ENCODE data around the gene OTUD3. TPM values are rescaled to one million over a fixed set of nuclear protein-coding genes. Genes with fewer than 3 reads are reported as not detected.

The OTUD3 gene
- total RNA-seq, 4 donors from 2014 or later = 5.1 to 11.8 (median 8.8) TPM

GRCh38 chr1:19920132-19920710 lies 38.0 kb downstream of the OTUD3 start:
- WGBS = 86% methylated on average over 11 of the region's 19 CpGs
- Histone ChIP-seq H3K27ac (no peak overlapping the region), H3K4me3 (no peak overlapping the region), H3K27me3 (no peaks in the 10 kb centered on the region), H3K9me3 (no peaks in the 10 kb centered on the region), H3K36me3 (no peaks in the 10 kb centered on the region), H3K4me1 (peaks cover under 1% of the 10 kb centered on the region)
- TF ChIP-seq CTCF (IDR thresholded peaks at IDR 0.05) = no peak
- TF ChIP-seq POLR2AphosphoS5 (IDR thresholded peaks at IDR 0.05) = no peak
- TF ChIP-seq EP300 (IDR thresholded peaks at IDR 0.05) = no peak
- TF ChIP-seq POLR2A (IDR thresholded peaks at IDR 0.05) = no peak
- no peak for DNase-seq (ENCODE audit: low spot score in 2 of 2)

GRCh38 chr1:19921310-19921709 lies 39.1 kb downstream of the OTUD3 start:
- TF ChIP-seq POLR2A (IDR thresholded peaks at IDR 0.05) (no peak), EP300 (IDR thresholded peaks at IDR 0.05) (no peak), CTCF (IDR thresholded peaks at IDR 0.05) (no peak), POLR2AphosphoS5 (IDR thresholded peaks at IDR 0.05) (no peak)

GRCh38 chr1:19922015-19922688 lies 40.0 kb downstream of the OTUD3 start:
- TF ChIP-seq EP300 (IDR thresholded peaks at IDR 0.05) (no peak), POLR2A (IDR thresholded peaks at IDR 0.05) (no peak), POLR2AphosphoS5 (IDR thresholded peaks at IDR 0.05) (no peak), CTCF (IDR thresholded peaks at IDR 0.05) (no peak)
- whole genome bisulfite sequencing = 48% methylated on average over 11 of the region's 17 CpGs
- no peaks in the 10 kb centered on the region for H3K27me3 ChIP-seq
- no peak overlapping the region for H3K4me3 ChIP-seq
- DNase-seq (ENCODE audit: low spot score in 2 of 2) = no peak
- H3K36me3 ChIP-seq = no peaks in the 10 kb centered on the region
- H3K9me3 ChIP-seq = no peaks in the 10 kb centered on the region
- no peak overlapping the region for H3K27ac ChIP-seq
- H3K4me1 ChIP-seq = peaks cover 4% of the 10 kb centered on the region

More at GRCh38 chr1:19921310-19921709, 39.1 kb downstream of the OTUD3 start:
- DNase-seq (ENCODE audit: low spot score in 2 of 2) = no peak
- H3K4me1 ChIP-seq = peaks cover 4% of the 10 kb centered on the region
- no peaks in the 10 kb centered on the region for H3K9me3 ChIP-seq
- H3K27me3 ChIP-seq = no peaks in the 10 kb centered on the region
- WGBS = 33% methylated on average over 6 of the region's 13 CpGs
- H3K36me3 ChIP-seq = no peaks in the 10 kb centered on the region
- no peak overlapping the region for H3K27ac ChIP-seq
- no peak overlapping the region for H3K4me3 ChIP-seq

- H3K27ac ChIP-seq = no peak within 1 kb of the TSS
- no peaks in the 10 kb centered on the region for H3K9me3 ChIP-seq
- TF ChIP-seq EP300 (IDR thresholded peaks at IDR 0.05) (no peak), POLR2AphosphoS5 (IDR thresholded peaks at IDR 0.05) (no peak), POLR2A (IDR thresholded peaks at IDR 0.05) (no peak), CTCF (IDR thresholded peaks at IDR 0.05) (no peak)
- no peak for DNase-seq (ENCODE audit: low spot score in 2 of 2)
- 64% methylated on average over 14 of the region's 14 CpGs for WGBS
- H3K36me3 ChIP-seq = no peaks in the 10 kb centered on the region
- no peaks in the 10 kb centered on the region for H3K27me3 ChIP-seq
- peaks cover 4% of the 10 kb centered on the region for H3K4me1 ChIP-seq
- H3K4me3 ChIP-seq = no peak within 1 kb of the TSS
Measured at GRCh38 chr1:19923137-19923952, 41.1 kb downstream of the OTUD3 start, which contains the start of gene PLA2G2E. TSS of gene PLA2G2E (minus strand) at chr1:19923617. CDS start at chr1:19923559, 58 bp downstream.

- Histone ChIP-seq H3K27ac (no peak overlapping the region), H3K9me3 (no peaks in the 10 kb centered on the region)
Measured at GRCh38 chr1:19923953-19924346, 41.8 kb downstream of the OTUD3 start.

More at GRCh38 chr1:19923953-19924346, 41.8 kb downstream of the OTUD3 start:
- 78% methylated on average over 11 of the region's 13 CpGs for WGBS
- Histone ChIP-seq H3K27me3 (no peaks in the 10 kb centered on the region), H3K4me1 (peaks cover 4% of the 10 kb centered on the region), H3K4me3 (no peak overlapping the region), H3K36me3 (no peaks in the 10 kb centered on the region)
- no peak for DNase-seq (ENCODE audit: low spot score in 2 of 2)
- TF ChIP-seq POLR2AphosphoS5 (IDR thresholded peaks at IDR 0.05) = no peak
- no peak for TF ChIP-seq POLR2A (IDR thresholded peaks at IDR 0.05)
- TF ChIP-seq CTCF (IDR thresholded peaks at IDR 0.05) = no peak
- no peak for TF ChIP-seq EP300 (IDR thresholded peaks at IDR 0.05)

Data from suprapubic skin (tissue), 4 donors.